PC-3 (cell line): ENCODE measurements around the gene MCF2L2. TPM values are rescaled to one million over a fixed set of nuclear protein-coding genes. Genes with fewer than 3 reads are reported as not detected.
"Not testable (repeated sequence)": the region's sequence is repeated elsewhere in the genome, so short reads cannot be mapped to it uniquely, and the experiment has no call there.

Source experiments
- ATAC-seq: fragments of 200-7000 bp; cut with Tn5 transposase; 2 replicates; pipeline ENCODE4 v1.9.1; 2020; ENCODE audit warnings: mild to moderate bottlenecking, moderate library complexity
- BruUV-seq: library from RNA; stranded (reverse); fragments of 400-500 nt; replicated peaks from 2 replicates; lab custom pipeline; 2021; lab: Mats Ljungman, UMichigan
- CTCF ChIA-PET: fragments of 300-600 bp; sonication (Branson Sonifier 250); formaldehyde crosslinking; loops from one replicate; lab custom pipeline; 2022; ENCODE audit warnings: antibody characterized with exemption; lab: Charles Lee
- POLR2A ChIA-PET: fragments of 300-600 bp; sonication (Branson Sonifier 250); formaldehyde crosslinking; loops from one replicate; lab custom pipeline; 2022; ENCODE audit warnings: antibody characterized with exemption; ENCODE audit not compliant: unreplicated experiment; lab: Charles Lee
- DNase-seq: peaks from one replicate; pipeline ENCODE4 v3.0.0-alpha.2; 2015
- H2AFZ ChIP-seq: fragments of 300-600 bp; sonication (generic); 2 replicates; pipeline ENCODE4 v1.6.0; 2016; ENCODE audit warnings: antibody characterized with exemption, low read length
- H3F3A ChIP-seq: fragments of 300-600 bp; sonication (generic); one replicate; pipeline ENCODE4 v1.6.0; 2017; ENCODE audit warnings: antibody characterized with exemption, low read length, control low read depth, mild to moderate bottlenecking; ENCODE audit not compliant: unreplicated experiment
- H3K27ac ChIP-seq: fragments of 300-600 bp; sonication (generic); 2 replicates; pipeline ENCODE4 v1.5.1; 2016; ENCODE audit warnings: mild to moderate bottlenecking, low read length
- H3K27me3 ChIP-seq: fragments of 300-600 bp; sonication (generic); 2 replicates; pipeline ENCODE4 v1.6.1; 2016; ENCODE audit warnings: low read length, mixed read lengths
- H3K36me3 ChIP-seq: fragments of 300-600 bp; sonication (generic); 2 replicates; pipeline ENCODE4 v1.6.1; 2016; ENCODE audit warnings: low read depth, mixed run types, low read length, mixed read lengths
- H3K4me1 ChIP-seq: fragments of 300-600 bp; sonication (generic); 2 replicates; pipeline ENCODE4 v1.5.1; 2016; ENCODE audit warnings: low read length; ENCODE audit not compliant: insufficient read depth
- H3K4me2 ChIP-seq: fragments of 300-600 bp; sonication (generic); 2 replicates; pipeline ENCODE4 v1.6.0; 2016; ENCODE audit warnings: low read length
- H3K4me3 ChIP-seq: fragments of 300-600 bp; sonication (generic); 2 replicates; pipeline ENCODE4 v1.5.1; 2016; ENCODE audit warnings: mild to moderate bottlenecking, low read length, mixed read lengths
- H3K79me2 ChIP-seq: fragments of 300-600 bp; sonication (generic); 2 replicates; pipeline ENCODE4 v1.6.1; 2017; ENCODE audit warnings: low read length, mixed read lengths
- H3K9ac ChIP-seq: fragments of 300-600 bp; sonication (generic); 2 replicates; pipeline ENCODE4 v1.6.0; 2016; ENCODE audit warnings: mild to moderate bottlenecking, low read length
- H3K9me2 ChIP-seq: fragments of 300-600 bp; sonication (generic); replicated peaks from 2 replicates; pipeline ENCODE4 v1.6.1; 2016; ENCODE audit warnings: mixed run types, low read length, mixed read lengths
- H3K9me3 ChIP-seq: fragments of 300-600 bp; sonication (generic); 2 replicates; pipeline ENCODE4 v1.6.1; 2016; ENCODE audit warnings: low read length, mixed read lengths
- H4K20me1 ChIP-seq: fragments of 300-600 bp; sonication (generic); 2 replicates; pipeline ENCODE4 v1.6.1; 2016; ENCODE audit warnings: low read length, mixed read lengths
- CTCF ChIP-seq: fragments of 300-600 bp; sonication (generic); conservative IDR thresholded peaks from 2 replicates; pipeline ENCODE4 v1.5.1; 2017; ENCODE audit warnings: antibody characterized with exemption, low read depth, mild to moderate bottlenecking, low read length
- EZH2 ChIP-seq: fragments of 300-600 bp; sonication (generic); IDR thresholded peaks from one replicate; pipeline ENCODE4 v1.6.1; 2017; ENCODE audit warnings: antibody characterized with exemption, mild to moderate bottlenecking, low read length; ENCODE audit not compliant: unreplicated experiment
- EZH2phosphoT487 ChIP-seq: fragments of 300-600 bp; sonication (generic); IDR thresholded peaks from 2 replicates; pipeline ENCODE4 v1.6.1; 2018; ENCODE audit warnings: mild to moderate bottlenecking, antibody characterized with exemption, low read length, borderline replicate concordance
- intact Hi-C: fragments of 100-400 bp; cut with micrococcal nuclease; formaldehyde crosslinking; loops from 2 replicates; pipeline ENCODE4 v1.9.0; 2023
- total RNA-seq: library from RNA; depleted of rRNA; stranded (reverse); fragments of >200 nt; gene quantifications from 2 replicates; pipeline ENCODE4 v1.2.3, GENCODE V29; 2014

Gene MCF2L2
- total RNA-seq, 1 experiment from 2014 or later = 3.6 TPM

- TF ChIP-seq EZH2 = no peak
- no peak for TF ChIP-seq CTCF
- TF ChIP-seq EZH2phosphoT487 = no peak
- no peak for ATAC-seq
- Histone ChIP-seq H3K27ac (no peak overlapping the region), H3K79me2 (no peaks in the 10 kb centered on the region), H3K36me3 (no peaks in the 10 kb centered on the region), H3K9me2 (no peaks in the 10 kb centered on the region), H3K4me3 (no peak overlapping the region), H3K4me1 (peaks cover 3% of the 10 kb centered on the region; the same call in 1 of the 2 replicates), H3K4me2 (no peak overlapping the region), H4K20me1 (no peaks in the 10 kb centered on the region), H3K27me3 (no peaks in the 10 kb centered on the region), H3F3A (no peaks in the 10 kb centered on the region), H3K9me3 (no peaks in the 10 kb centered on the region), H3K9ac (no peak overlapping the region), H2AFZ (no peak overlapping the region)
- POLR2A ChIA-PET = no interaction called here
- no peak for DNase-seq
- intact Hi-C loops = loop anchor here (10.0 kb wide), 1 partner anchor 166 kb away; the partner anchor contains the start of gene KLHL24
- CTCF ChIA-PET = no interaction called here
- no TSS peak for BruUV-seq
Measured at GRCh38 chr3:183468424-183468823, 40.0 kb upstream of the MCF2L2 start.

DNA sequence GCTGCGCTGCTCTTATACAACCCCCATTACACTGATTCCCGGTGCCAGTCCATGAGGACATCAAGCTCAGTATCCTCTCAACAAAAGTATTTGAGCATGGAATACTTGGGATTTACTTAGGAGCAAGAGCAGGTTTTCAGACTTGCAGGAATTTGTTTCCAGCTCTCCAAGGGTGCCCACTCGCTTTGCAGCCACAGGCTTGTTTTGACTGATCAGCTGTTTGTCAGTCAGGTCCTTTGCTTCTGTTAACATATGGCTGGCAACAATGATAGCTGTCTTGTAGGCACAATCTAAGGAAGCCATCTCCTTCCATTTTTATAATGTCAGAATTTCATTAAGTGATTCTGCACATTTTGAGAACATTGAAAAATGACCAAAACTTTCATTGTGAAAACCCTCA, 38.2 kb upstream of the MCF2L2 start:
- Histone ChIP-seq H3K4me3 (no peak overlapping the region), H2AFZ (no peak overlapping the region), H3K4me1 (peaks cover 3% of the 10 kb centered on the region; the same call in 1 of the 2 replicates), H3K9ac (no peak overlapping the region), H3K9me3 (no peaks in the 10 kb centered on the region), H3F3A (no peaks in the 10 kb centered on the region), H3K4me2 (no peak overlapping the region), H3K27me3 (no peaks in the 10 kb centered on the region), H3K27ac (no peak overlapping the region), H4K20me1 (no peaks in the 10 kb centered on the region), H3K9me2 (no peaks in the 10 kb centered on the region), H3K79me2 (no peaks in the 10 kb centered on the region), H3K36me3 (no peaks in the 10 kb centered on the region)
- ATAC-seq = no peak
- POLR2A ChIA-PET = interaction anchor here (0.6 kb wide), 1 partner anchor 38 kb away, joined by 3 read pairs; the partner anchor contains the start of gene MCF2L2
- intact Hi-C loops = loop anchor here (10.0 kb wide), 1 partner anchor 168 kb away; the partner anchor contains the start of gene KLHL24
- CTCF ChIA-PET = no interaction called here
- DNase-seq = no peak
- BruUV-seq = no TSS peak
- TF ChIP-seq CTCF (no peak), EZH2 (no peak), EZH2phosphoT487 (no peak)

- H3K79me2 ChIP-seq, ATAC-seq, DNase-seq, H3K9me3 ChIP-seq, H3K9ac ChIP-seq, H4K20me1 ChIP-seq, H3K27me3 ChIP-seq, H3K4me1 ChIP-seq, POLR2A ChIA-PET, BruUV-seq, CTCF ChIA-PET, H3K36me3 ChIP-seq, H3F3A ChIP-seq, H3K27ac ChIP-seq, H3K9me2 ChIP-seq: not testable (repeated sequence)
- H3K4me2 ChIP-seq = peak overlapping the region; percentile 59
- peak overlapping the region; percentile 77 for H2AFZ ChIP-seq
- peak overlapping the region; percentile 18; the same call in 1 of the 2 replicates for H3K4me3 ChIP-seq
- intact Hi-C loops = loop anchor here (10.0 kb wide), 1 partner anchor 169 kb away; the partner anchor contains the start of gene KLHL24
Measured at GRCh38 chr3:183465710-183466109, 37.3 kb upstream of the MCF2L2 start.
